K562 (cell line): ENCODE data around the gene TECPR2. TPM values are rescaled to one million over a fixed set of nuclear protein-coding genes. Genes with fewer than 3 reads are reported as not detected.

ENCODE experiments used
- CREB1 ChIP-seq, 2 experiments: sonication (generic) in 1 of 2; formaldehyde crosslinking in 1 of 2; IDR thresholded peaks; 2 replicates each; pipeline versions ENCODE4 v1.6.1 to v1.8.0; 2012 to 2022; ENCODE audit warnings: inconsistent platforms in 1 of 2, mild to moderate bottlenecking in 1 of 2, missing genetic modification reagents in 1 of 2, moderate library complexity in 1 of 2
- CUX1 ChIP-seq: fragments of 200-800 bp; sonication (Bioruptor generic); IDR thresholded peaks from 2 replicates; pipeline ENCODE4 v1.6.1; 2016; ENCODE audit warnings: missing genetic modification characterization, missing compliant biosample characterization
- USF1 ChIP-seq: sonication (generic); formaldehyde crosslinking; IDR thresholded peaks from 2 replicates; pipeline ENCODE4 v1.9.0; 2022; ENCODE audit warnings: mild to moderate bottlenecking, missing genetic modification reagents
- polyA plus RNA-seq, 8 experiments: library from polyadenylated mRNA; depleted of rRNA in 4 of 8; stranded (reverse) in 5 of 8; unstranded in 3 of 8; fragments of >200 nt; fragmentation: Nextera tagmentation in 2 of 8; fragmentation: Illumina TruSeq in 1 of 8; extraction: Ambion mirVana in 2 of 8; extraction: Trizol in 1 of 8; gene quantifications; 2 replicates each; pipeline versions ENCODE4 v1.2.1 to v1.2.3, GENCODE V29; 2011 to 2014; ENCODE audit warnings: inconsistent platforms in 1 of 8, missing spikeins in 1 of 8
- total RNA-seq, 7 experiments: library from RNA; depleted of rRNA in 6 of 7; stranded (reverse); fragments of >200 nt in 6 of 7; fragmentation: Illumina TruSeq in 2 of 7; extraction: Trizol in 2 of 7; gene quantifications; 2 replicates each; pipeline versions ENCODE4 v1.2.1 to v1.2.3, GENCODE V29; 2011 to 2021; ENCODE audit warnings: low replicate concordance in 1 of 7

Gene TECPR2
- total and polyA plus RNA-seq, 9 of the 15 experiments (the other 6 are each of a cell fraction or from before 2014, with no cell fraction given): 0.04 to 3.0 (median 0.83) TPM

GRCh38 chr14:102320671-102321455 lies 41.9 kb upstream of the TECPR2 start (continued):
- no peak for TF ChIP-seq CUX1 (CRISPR knock-in tag)
- no peak for TF ChIP-seq USF1
- no peak for TF ChIP-seq CREB1 (IDR thresholded peaks at IDR 0.05)
- no peak for TF ChIP-seq CREB1 (CRISPR knock-in tag; IDR thresholded peaks at IDR 0.05)
